OCI-LY7 (cell line): Measurements from ENCODE around the gene ARHGEF38. TPM values are rescaled to one million over a fixed set of nuclear protein-coding genes. Genes with fewer than 3 reads are reported as not detected.
"Not testable (repeated sequence)": the region's sequence is repeated elsewhere in the genome, so short reads cannot be mapped to it uniquely, and the experiment has no call there.

ENCODE experiments used
- BruUV-seq: library from RNA; stranded (reverse); fragments of 400-500 nt; replicated peaks from 2 replicates; lab custom pipeline; 2021; lab: Mats Ljungman, UMichigan
- CTCF ChIA-PET: fragments of 300-600 bp; sonication (Branson Sonifier 250); formaldehyde crosslinking; loops from one replicate; lab custom pipeline; 2022; ENCODE audit warnings: antibody characterized with exemption; ENCODE audit not compliant: unreplicated experiment; lab: Charles Lee
- POLR2A ChIA-PET: fragments of 300-600 bp; sonication (Branson Sonifier 250); formaldehyde crosslinking; loops from one replicate; lab custom pipeline; 2022; ENCODE audit warnings: antibody characterized with exemption; lab: Charles Lee
- DNase-seq: peaks from one replicate; pipeline ENCODE4 v3.0.0-alpha.2; 2015; ENCODE audit warnings: low spot score
- H2AFZ ChIP-seq: fragments of 200-600 bp; sonication (generic), shearing (Covaris generic); 2 replicates; pipeline ENCODE4 v1.6.1; 2014; ENCODE audit warnings: mild to moderate bottlenecking, antibody characterized with exemption, low read length, moderate library complexity
- H3K27ac ChIP-seq: fragments of 200-600 bp; sonication (generic); 2 replicates; pipeline ENCODE4 v1.5.1; 2014; ENCODE audit warnings: mixed run types, low read depth, mild to moderate bottlenecking, moderate library complexity, low read length, inconsistent platforms; ENCODE audit not compliant: poor library complexity, severe bottlenecking
- H3K36me3 ChIP-seq: fragments of 200-600 bp; sonication (generic); 2 replicates; pipeline ENCODE4 v1.6.1; 2014; ENCODE audit warnings: mild to moderate bottlenecking, antibody characterized with exemption, low read length, moderate library complexity, mixed read lengths; ENCODE audit not compliant: insufficient read depth
- H3K4me1 ChIP-seq: fragments of 200-600 bp; sonication (generic); 2 replicates; pipeline ENCODE4 v1.5.1; 2014; ENCODE audit warnings: mild to moderate bottlenecking, low read length; ENCODE audit not compliant: insufficient read depth, poor library complexity, severe bottlenecking
- H3K4me2 ChIP-seq: fragments of 200-600 bp; sonication (generic); 2 replicates; pipeline ENCODE4 v1.6.1; 2014; ENCODE audit warnings: mild to moderate bottlenecking, low read length
- H3K4me3 ChIP-seq: fragments of 200-600 bp; sonication (generic); 2 replicates; pipeline ENCODE4 v1.5.1; 2014; ENCODE audit warnings: mild to moderate bottlenecking, low read depth, low read length; ENCODE audit not compliant: poor library complexity, severe bottlenecking
- H3K79me2 ChIP-seq: fragments of 200-600 bp; sonication (generic); 2 replicates; pipeline ENCODE4 v1.6.1; 2016; ENCODE audit warnings: low read depth, mild to moderate bottlenecking, low read length, moderate library complexity, mixed read lengths; ENCODE audit not compliant: insufficient read depth
- H3K9me2 ChIP-seq: fragments of 200-600 bp; sonication (generic); 2 replicates; pipeline ENCODE4 v1.6.1; 2016; ENCODE audit warnings: mild to moderate bottlenecking, low read length, mixed read lengths; ENCODE audit not compliant: insufficient read depth
- H3K9me3 ChIP-seq: fragments of 200-600 bp; sonication (generic); 2 replicates; pipeline ENCODE4 v1.6.1; 2014; ENCODE audit warnings: mild to moderate bottlenecking, mixed run types, low read length, mixed read lengths
- H4K20me1 ChIP-seq: fragments of 200-600 bp; sonication (generic); 2 replicates; pipeline ENCODE4 v1.6.1; 2014; ENCODE audit warnings: mild to moderate bottlenecking, antibody characterized with exemption, low read length, moderate library complexity, mixed read lengths; ENCODE audit not compliant: insufficient read depth
- CTCF ChIP-seq: fragments of 200-600 bp; sonication (generic); conservative IDR thresholded peaks from 2 replicates; pipeline ENCODE4 v1.5.1; 2014; ENCODE audit warnings: mild to moderate bottlenecking, antibody characterized with exemption, low read length, moderate library complexity, mixed read lengths
- EZH2phosphoT487 ChIP-seq: fragments of 200-600 bp; sonication (generic); IDR thresholded peaks from 2 replicates; pipeline ENCODE4 v1.6.1; 2018; ENCODE audit warnings: low read depth, borderline replicate concordance, mild to moderate bottlenecking, mixed run types, antibody characterized with exemption, low read length, moderate library complexity, mixed read lengths
- intact Hi-C: fragments of 100-400 bp; cut with micrococcal nuclease; formaldehyde crosslinking; loops from one replicate; pipeline ENCODE4 v1.10.0; 2022; ENCODE audit not compliant: unreplicated experiment
- total RNA-seq, 2 experiments: library from RNA; depleted of rRNA in 1 of 2; stranded (reverse); fragments of >200 nt in 1 of 2; shearing (Covaris generic) in 1 of 2; gene quantifications; 2 replicates each; pipeline ENCODE4 v1.2.3, GENCODE V29; 2014 to 2022

Gene ARHGEF38
- total RNA-seq, 2 experiments from 2014 or later: not detected

- ChIA-PET POLR2A (interaction anchor here (1.3 kb wide), 1 partner anchor 15 kb away, joined by 3 read pairs; no protein-coding TSS in a partner anchor), CTCF (no interaction called here)
- BruUV-seq: no TSS peak
- Histone ChIP-seq H3K36me3 (no peaks in the 10 kb centered on the region), H3K4me3 (no peak overlapping the region), H3K9me3 (no peaks in the 10 kb centered on the region), H3K9me2 (no peaks in the 10 kb centered on the region), H4K20me1 (no peaks in the 10 kb centered on the region), H3K27ac (no peak overlapping the region), H3K4me1 (no peaks in the 10 kb centered on the region), H3K4me2 (no peak overlapping the region), H3K79me2 (no peaks in the 10 kb centered on the region), H2AFZ (no peak overlapping the region)
- TF ChIP-seq EZH2phosphoT487 (no peak), CTCF (no peak)
- DNase-seq: no peak
- intact Hi-C loops: no loop called here
These were observed 50.7 kb downstream of the ARHGEF38 start for GRCh38 chr4:105603158-105603557.

GRCh38 chr4:105605493-105605892 is 53.1 kb downstream of the ARHGEF38 start:
- H3K27ac ChIP-seq: no peak overlapping the region
- BruUV-seq: no TSS peak
- CTCF ChIA-PET: no interaction called here
- H3K9me3 ChIP-seq: no peaks in the 10 kb centered on the region
- no peaks in the 10 kb centered on the region for H3K36me3 ChIP-seq
- no peak for DNase-seq
- H4K20me1 ChIP-seq: no peaks in the 10 kb centered on the region
- H3K9me2 ChIP-seq: no peaks in the 10 kb centered on the region
- H3K79me2 ChIP-seq: no peaks in the 10 kb centered on the region
- TF ChIP-seq EZH2phosphoT487 (no peak), CTCF (no peak)
- no peak overlapping the region for H3K4me3 ChIP-seq
- no peak overlapping the region for H3K4me2 ChIP-seq
- H2AFZ ChIP-seq: no peak overlapping the region
- POLR2A ChIA-PET: no interaction called here
- no peaks in the 10 kb centered on the region for H3K4me1 ChIP-seq
- intact Hi-C loops: no loop called here

GRCh38 chr4:105607876-105608275 is 55.5 kb downstream of the ARHGEF38 start:
- intact Hi-C loops: no loop called here
- Histone ChIP-seq H3K4me1 (no peaks in the 10 kb centered on the region), H3K79me2 (no peaks in the 10 kb centered on the region), H3K27ac (no peak overlapping the region), H3K4me3 (no peak overlapping the region), H3K9me2 (no peaks in the 10 kb centered on the region), H2AFZ (no peak overlapping the region), H3K4me2 (no peak overlapping the region), H4K20me1 (no peaks in the 10 kb centered on the region), H3K9me3 (no peaks in the 10 kb centered on the region), H3K36me3 (no peaks in the 10 kb centered on the region)
- ChIA-PET CTCF (no interaction called here), POLR2A (no interaction called here)
- DNase-seq: no peak
- TF ChIP-seq CTCF (no peak), EZH2phosphoT487 (no peak)
- BruUV-seq: no TSS peak

- BruUV-seq, DNase-seq, H3K4me2 ChIP-seq, intact Hi-C loops, H2AFZ ChIP-seq, H3K9me2 ChIP-seq, H3K9me3 ChIP-seq, H3K36me3 ChIP-seq, CTCF ChIA-PET, H4K20me1 ChIP-seq, H3K4me1 ChIP-seq, H3K79me2 ChIP-seq, POLR2A ChIA-PET, H3K27ac ChIP-seq, H3K4me3 ChIP-seq: not testable (repeated sequence)
These were observed 57.4 kb downstream of the ARHGEF38 start for GRCh38 chr4:105609819-105610218.
